Esophagus squamous epithelium (tissue), 4 donors: Measurements from ENCODE around the gene MAP7D3.

Experiments used
- CTCF ChIP-seq, 6 experiments: fragments of 450-650 bp in 4 of 6; fragments of 200-600 bp in 2 of 6; sonication (generic) in 2 of 6; IDR thresholded peaks; one replicate each; pipeline ENCODE4 v1.5.1; 2016 to 2019; ENCODE audit warnings: antibody characterized with exemption in 6 of 6, mild to moderate bottlenecking in 4 of 6, moderate library complexity in 4 of 6
- POLR2A ChIP-seq, 4 donors: fragments of 450-650 bp; IDR thresholded peaks; one replicate each; pipeline ENCODE4 v1.6.1; 2017; ENCODE audit warnings: antibody characterized with exemption in 4 of 4, mild to moderate bottlenecking in 4 of 4, moderate library complexity in 3 of 4

- no peak for TF ChIP-seq CTCF (IDR thresholded peaks at IDR 0.05)
- no peak for TF ChIP-seq POLR2A (IDR thresholded peaks at IDR 0.05)
Observed at GRCh38 chrX:136262243-136262642, 11.0 kb upstream of the MAP7D3 start.
